HEK293T (cell line): ENCODE results near the gene ZBTB7B.

Experiments
- CTCF ChIA-PET: fragments of 350-600 bp; formaldehyde crosslinking; extraction: SDS; loops from one replicate; lab custom pipeline; 2021; ENCODE audit warnings: antibody characterized with exemption, inconsistent platforms; lab: Yijun Ruan, JAX
- POLR2A ChIA-PET: fragments of 350-600 bp; formaldehyde crosslinking; extraction: SDS; loops from one replicate; lab custom pipeline; 2020; ENCODE audit warnings: antibody characterized with exemption, inconsistent platforms; lab: Yijun Ruan, JAX
- DNase-seq: peaks from one replicate; pipeline ENCODE4 v3.0.0; 2012; ENCODE audit warnings: mixed read lengths; ENCODE audit errors: extremely low spot score
- ARNT ChIP-seq: fragments of 450-650 bp; IDR thresholded peaks from 2 replicates; pipeline ENCODE4 v1.6.1; 2017; ENCODE audit warnings: mild to moderate bottlenecking
- BHLHE40 ChIP-seq: fragments of 450-650 bp; IDR thresholded peaks from 2 replicates; pipeline ENCODE4 v1.6.1; 2016; ENCODE audit warnings: mild to moderate bottlenecking, moderate library complexity, borderline replicate concordance
- CTBP1 ChIP-seq: fragments of 450-650 bp; IDR thresholded peaks from 2 replicates; pipeline ENCODE4 v1.6.1; 2016; ENCODE audit warnings: borderline replicate concordance
- ELF4 ChIP-seq: fragments of 450-650 bp; IDR thresholded peaks from 2 replicates; pipeline ENCODE4 v1.6.1; 2017; ENCODE audit warnings: antibody characterized with exemption
- FOXA1 ChIP-seq: fragments of 450-650 bp; IDR thresholded peaks from 2 replicates; pipeline ENCODE4 v1.6.1; 2016; ENCODE audit warnings: mild to moderate bottlenecking
- FOXK2 ChIP-seq: fragments of 450-650 bp; IDR thresholded peaks from 2 replicates; pipeline ENCODE4 v1.6.1; 2016; ENCODE audit warnings: mild to moderate bottlenecking
- FOXM1 ChIP-seq: fragments of 450-650 bp; IDR thresholded peaks from 2 replicates; pipeline ENCODE4 v1.6.1; 2017; ENCODE audit warnings: mild to moderate bottlenecking, borderline replicate concordance
- HDGF ChIP-seq: fragments of 450-650 bp; IDR thresholded peaks from 2 replicates; pipeline ENCODE4 v1.6.1; 2017; ENCODE audit warnings: antibody characterized with exemption, borderline replicate concordance
- L3MBTL2 ChIP-seq: fragments of 450-650 bp; conservative IDR thresholded peaks from 2 replicates; pipeline ENCODE4 v1.6.1; 2016; ENCODE audit warnings: mild to moderate bottlenecking
- LEF1 ChIP-seq: fragments of 450-650 bp; IDR thresholded peaks from 2 replicates; pipeline ENCODE4 v1.6.1; 2017; ENCODE audit warnings: mild to moderate bottlenecking, borderline replicate concordance
- NFRKB ChIP-seq: fragments of 450-650 bp; IDR thresholded peaks from 2 replicates; pipeline ENCODE4 v1.6.1; 2016; ENCODE audit warnings: mild to moderate bottlenecking, moderate library complexity
- SP1 ChIP-seq: fragments of 450-650 bp; IDR thresholded peaks from 2 replicates; pipeline ENCODE4 v1.6.1; 2017
- SUZ12 ChIP-seq: fragments of 450-650 bp; IDR thresholded peaks from 2 replicates; pipeline ENCODE4 v1.6.1; 2016; ENCODE audit warnings: mild to moderate bottlenecking
- TARDBP ChIP-seq: fragments of 450-650 bp; IDR thresholded peaks from 2 replicates; pipeline ENCODE4 v1.6.1; 2016
- ZNF384 ChIP-seq: fragments of 450-650 bp; IDR thresholded peaks from 2 replicates; pipeline ENCODE4 v1.6.1; 2016
- TF ChIP-seq, protein P1 (sequence below): fragments of 450-650 bp; IDR thresholded peaks from 2 replicates; pipeline ENCODE4 v1.6.1; 2016

ZBTB7B gene

DNA sequence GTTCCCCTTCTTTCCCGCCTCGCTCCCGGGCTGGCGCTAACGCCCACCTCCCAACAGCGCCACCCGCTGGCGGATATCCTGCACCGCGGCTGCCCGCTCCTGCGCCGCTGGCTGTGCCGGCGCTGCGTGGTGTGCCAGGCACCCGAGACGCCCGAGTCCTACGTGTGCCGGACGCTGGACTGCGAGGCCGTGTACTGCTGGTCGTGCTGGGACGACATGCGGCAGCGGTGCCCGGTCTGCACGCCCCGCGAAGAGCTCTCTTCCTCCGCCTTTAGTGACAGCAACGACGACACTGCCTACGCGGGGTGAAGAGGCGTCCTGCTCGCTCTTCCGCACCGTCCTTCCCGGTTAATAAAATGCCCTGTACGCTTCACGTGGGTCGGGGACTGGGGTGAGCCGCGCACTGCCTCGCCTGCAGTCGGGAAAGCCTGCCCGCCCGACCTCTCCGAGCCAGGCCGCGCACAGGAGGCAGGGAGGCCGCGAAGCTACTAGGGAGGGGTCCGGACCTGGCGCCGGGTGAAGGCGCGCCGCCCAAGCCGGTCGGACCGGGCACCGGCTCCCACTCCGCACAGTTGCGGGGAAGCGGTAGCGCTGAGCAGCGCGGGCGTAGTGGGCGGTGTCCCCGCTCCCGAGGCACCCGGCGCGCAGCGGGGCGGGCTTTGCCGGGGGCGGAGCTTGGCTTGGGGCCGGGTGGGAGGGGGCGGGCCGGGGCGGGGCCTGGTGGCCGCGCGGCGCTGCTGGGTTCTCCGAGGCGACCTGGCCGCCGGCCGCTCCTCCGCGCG lies 48.1 kb downstream of the ZBTB7B start, which contains the start of gene ADAM15:
ADAM15 (plus strand) TSS at position 757 of the 782 bp plus-strand sequence. CDS start 71 bp downstream, outside the sequence.
- POLR2A ChIA-PET, result interaction anchor here (0.6 to 2.4 kb wide), 30 partner anchors 9 to 491 kb away, joined by 3 to 11 read pairs (median 4); partner anchors contain the start of genes CKS1B, FLAD1, KRTCAP2 and PBXIP1
- DNase-seq, result peak; percentile 98
- CTCF ChIA-PET, result interaction anchor here (0.6 to 1.4 kb wide), 12 partner anchors 9 to 144 kb away, joined by 3 to 9 read pairs (median 3); partner anchors contain the start of genes EFNA3 and KRTCAP2
- TF ChIP-seq SUZ12, result no peak
- no peak for TF ChIP-seq ZNF384
- TF ChIP-seq, protein P1, sequence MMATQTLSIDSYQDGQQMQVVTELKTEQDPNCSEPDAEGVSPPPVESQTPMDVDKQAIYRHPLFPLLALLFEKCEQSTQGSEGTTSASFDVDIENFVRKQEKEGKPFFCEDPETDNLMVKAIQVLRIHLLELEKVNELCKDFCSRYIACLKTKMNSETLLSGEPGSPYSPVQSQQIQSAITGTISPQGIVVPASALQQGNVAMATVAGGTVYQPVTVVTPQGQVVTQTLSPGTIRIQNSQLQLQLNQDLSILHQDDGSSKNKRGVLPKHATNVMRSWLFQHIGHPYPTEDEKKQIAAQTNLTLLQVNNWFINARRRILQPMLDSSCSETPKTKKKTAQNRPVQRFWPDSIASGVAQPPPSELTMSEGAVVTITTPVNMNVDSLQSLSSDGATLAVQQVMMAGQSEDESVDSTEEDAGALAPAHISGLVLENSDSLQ, result no peak; the same call in 1 of the 2 replicates
- no peak for TF ChIP-seq NFRKB
- TF ChIP-seq CTBP1, result peak; percentile 64; the same call in 1 of the 2 replicates
- no peak; the same call in 1 of the 2 replicates for TF ChIP-seq TARDBP
- TF ChIP-seq HDGF, result no peak; the same call in 1 of the 2 replicates
- no peak for TF ChIP-seq SP1
- TF ChIP-seq L3MBTL2, result peak; percentile 92

DNA sequence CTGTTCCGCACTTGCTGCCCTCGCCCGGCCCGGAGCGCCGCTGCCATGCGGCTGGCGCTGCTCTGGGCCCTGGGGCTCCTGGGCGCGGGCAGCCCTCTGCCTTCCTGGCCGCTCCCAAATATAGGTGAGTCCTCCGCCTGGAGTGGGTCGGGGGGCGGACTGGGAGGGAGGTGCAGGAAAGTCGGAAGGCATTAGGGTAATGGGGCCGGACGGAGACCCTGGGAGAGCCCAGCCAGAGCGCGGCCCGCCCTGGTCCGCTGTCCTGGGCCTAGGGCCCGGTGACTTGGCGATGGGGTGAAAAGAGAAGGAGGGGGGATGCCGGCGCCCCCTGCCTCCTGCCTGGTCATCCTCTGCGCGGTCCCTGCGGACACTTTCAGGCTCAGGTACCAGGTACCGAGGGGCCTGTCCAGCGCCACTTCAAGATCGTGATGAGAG lies 48.8 kb downstream of the ZBTB7B start:
- DNase-seq, result no peak
- CTCF ChIA-PET, result interaction anchor here (0.6 to 1.4 kb wide), 11 partner anchors 8 to 143 kb away, joined by 3 to 9 read pairs (median 3); partner anchors contain the start of genes EFNA3 and KRTCAP2
- TF ChIP-seq FOXA1 (no peak), BHLHE40 (no peak), HDGF (no peak), FOXM1 (no peak), L3MBTL2 (no peak), NFRKB (no peak), ZNF384 (no peak), TARDBP (no peak), SP1 (no peak), ELF4 (no peak), FOXK2 (no peak), LEF1 (no peak), ARNT (no peak), CTBP1 (no peak), SUZ12 (no peak)
- TF ChIP-seq, protein P1, result no peak
- POLR2A ChIA-PET, result interaction anchor here (0.6 to 2.4 kb wide), 29 partner anchors 8 to 491 kb away, joined by 3 to 11 read pairs (median 4); partner anchors contain the start of genes CKS1B, FLAD1, KRTCAP2 and PBXIP1

DNA sequence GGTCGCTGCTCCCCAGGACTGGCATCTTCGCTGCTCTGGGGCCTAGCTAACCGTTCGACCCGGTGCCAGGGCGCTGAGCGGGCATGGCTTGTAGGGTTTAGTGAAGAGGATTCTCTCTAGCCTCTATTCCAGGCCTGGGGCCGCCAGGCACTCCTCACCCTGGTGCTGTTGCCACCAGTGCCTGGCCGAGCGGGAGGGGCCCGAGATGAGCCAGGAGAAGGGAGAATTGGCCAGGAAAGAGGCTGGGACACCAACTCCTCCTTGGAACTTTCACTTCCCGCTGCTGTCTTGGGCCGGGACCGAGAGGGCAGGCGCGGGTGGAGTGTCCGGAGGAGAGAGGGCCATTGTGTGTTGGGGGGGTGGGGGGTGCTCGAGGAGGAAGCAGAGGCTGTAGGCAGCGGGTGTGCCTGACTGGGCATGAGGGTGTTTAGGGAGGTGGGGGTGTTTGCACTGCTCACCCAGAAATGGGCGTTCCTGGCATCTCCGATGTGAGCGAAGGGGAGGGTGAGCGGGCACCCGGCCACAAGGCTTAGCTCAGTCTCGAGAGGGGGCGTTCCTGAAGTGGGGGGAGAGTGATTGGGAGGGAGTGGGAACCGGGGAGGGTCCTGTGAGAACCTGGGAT lies 49.3 kb downstream of the ZBTB7B start:
- peak; percentile 41 for DNase-seq
- POLR2A ChIA-PET, result interaction anchor here (0.8 to 2.4 kb wide), 7 partner anchors 8 to 69 kb away, joined by 3 to 11 read pairs (median 4); partner anchors contain the start of gene FLAD1
- TF ChIP-seq ARNT (no peak), SP1 (no peak), FOXA1 (no peak), BHLHE40 (no peak), FOXM1 (no peak), LEF1 (no peak), TARDBP (no peak), FOXK2 (no peak), ELF4 (no peak), SUZ12 (no peak), HDGF (no peak), L3MBTL2 (no peak), NFRKB (no peak), ZNF384 (no peak), CTBP1 (no peak)
- TF ChIP-seq, protein P1, result no peak
- CTCF ChIA-PET, result interaction anchor here (0.8 to 3.0 kb wide), 6 partner anchors 10 to 56 kb away, joined by 3 to 9 read pairs (median 4); no protein-coding TSS in a partner anchor

DNA sequence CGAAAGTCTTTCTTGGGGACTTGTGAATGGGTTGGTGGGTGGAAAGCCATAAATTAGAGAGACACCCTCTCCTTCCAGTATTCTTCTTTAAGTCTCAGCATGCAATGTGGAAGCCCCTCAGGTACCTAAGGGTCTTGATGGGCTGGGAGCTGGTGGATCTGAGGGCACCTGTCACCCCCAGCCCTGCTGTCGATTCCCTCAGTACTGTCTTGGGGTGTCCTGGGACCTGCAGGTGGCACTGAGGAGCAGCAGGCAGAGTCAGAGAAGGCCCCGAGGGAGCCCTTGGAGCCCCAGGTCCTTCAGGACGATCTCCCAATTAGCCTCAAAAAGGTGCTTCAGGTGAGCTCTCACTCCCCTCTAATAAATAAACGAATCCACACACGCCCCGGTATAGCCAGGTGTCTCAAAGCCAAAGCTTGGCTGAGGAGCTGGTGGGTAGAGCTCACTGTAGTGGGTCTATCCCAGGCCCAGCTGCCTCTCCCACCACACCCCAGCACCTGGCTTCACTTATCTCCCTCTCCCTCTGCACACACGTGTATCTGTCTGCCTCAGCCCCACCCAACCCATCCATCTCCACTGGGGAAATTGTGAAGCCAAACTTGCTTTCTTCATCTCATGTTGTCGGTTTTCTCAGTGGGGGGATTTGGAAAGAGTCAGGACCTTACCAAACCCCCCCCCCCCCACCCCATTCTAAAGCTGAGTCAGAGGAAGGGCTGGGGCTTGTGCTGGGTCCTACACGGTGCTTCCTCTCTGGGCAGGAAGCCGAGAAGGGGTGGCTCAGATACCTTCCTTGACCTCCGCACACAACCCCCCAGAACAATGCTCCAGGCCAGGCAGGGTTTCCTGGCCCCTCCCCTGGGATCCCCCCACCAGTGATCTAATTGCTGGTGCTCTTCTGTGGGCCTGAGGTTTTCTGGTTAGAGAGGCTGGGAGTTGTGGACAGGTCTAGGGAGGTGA lies 50.1 kb downstream of the ZBTB7B start:
- POLR2A ChIA-PET, result interaction anchor here (1.0 kb wide), 1 partner anchor 51 kb away, joined by 3 read pairs; no protein-coding TSS in a partner anchor
- CTCF ChIA-PET, result interaction anchor here (0.8 to 3.0 kb wide), 5 partner anchors 9 to 57 kb away, joined by 3 to 9 read pairs (median 4); no protein-coding TSS in a partner anchor
- no peak for TF ChIP-seq SP1
- no peak for TF ChIP-seq NFRKB
- TF ChIP-seq FOXM1, result no peak
- TF ChIP-seq FOXK2, result no peak
- TF ChIP-seq HDGF, result no peak
- TF ChIP-seq L3MBTL2, result no peak
- no peak for TF ChIP-seq LEF1
- no peak for TF ChIP-seq CTBP1
- no peak for TF ChIP-seq TARDBP
- no peak for TF ChIP-seq ZNF384
- no peak for TF ChIP-seq ARNT
- no peak for TF ChIP-seq SUZ12
- no peak for DNase-seq
